Stimulated activated naive B cell treated with anti-CD40 and anti-IgM and Interleukin-4, amounts not matched to agents 10 μg/mL and 1 μg/mL and 100 μg/mL, for 72 hours (primary cell): ENCODE results near the gene OR2S2.
"Not testable (repeated sequence)": the region's sequence is repeated elsewhere in the genome, so short reads cannot be mapped to it uniquely, and the experiment has no call there.

ENCODE experiments used
- ATAC-seq, 2 donors: fragments of 150-1000 bp; cut with Tn5 transposase; replicated peaks; 2 replicates each; pipeline ENCODE4 v1.10.0; 2021; ENCODE audit warnings: moderate library complexity in 1 of 2
- DNase-seq: peaks from one replicate; pipeline ENCODE4 v3.0.0; 2021
- H3K27ac Mint-ChIP-seq: one replicate; pipeline ENCODE4 v1.8.0; 2022; ENCODE audit warnings: mild to moderate bottlenecking, mixed read lengths
- H3K27me3 Mint-ChIP-seq, 2 donors: one replicate each; pipeline ENCODE4 v1.8.0; 2022; ENCODE audit warnings: mixed read lengths in 2 of 2
- H3K36me3 Mint-ChIP-seq, 2 donors: one replicate each; pipeline ENCODE4 v1.8.0; 2022; ENCODE audit warnings: mixed read lengths in 2 of 2, mild to moderate bottlenecking in 1 of 2
- H3K4me1 Mint-ChIP-seq, 2 donors: one replicate each; pipeline ENCODE4 v1.8.0; 2022; ENCODE audit warnings: mixed read lengths in 2 of 2, mild to moderate bottlenecking in 1 of 2
- H3K4me3 Mint-ChIP-seq, 2 donors: one replicate each; pipeline ENCODE4 v1.8.0; 2022; ENCODE audit warnings: mild to moderate bottlenecking in 2 of 2, mixed read lengths in 2 of 2, moderate library complexity in 1 of 2
- H3K9me3 Mint-ChIP-seq, 2 donors: one replicate each; pipeline ENCODE4 v1.8.0; 2022; ENCODE audit warnings: mixed read lengths in 2 of 2, mild to moderate bottlenecking in 1 of 2

The OR2S2 gene

GRCh38 chr9:35948901-35949318 is 9.0 kb downstream of the OR2S2 start:
- Mint-ChIP-seq H3K27ac (no peak overlapping the region), H3K36me3 (no peaks in the 10 kb centered on the region), H3K27me3 (peaks cover 11 to 24% of the 10 kb centered on the region in 2 donors), H3K4me3 (no peak overlapping the region), H3K4me1 (peaks cover 0 to 4% of the 10 kb centered on the region in 2 donors), H3K9me3 (no peaks in the 10 kb centered on the region)
- ATAC-seq: no peak
- DNase-seq: no peak

GRCh38 chr9:35948451-35948850 is 9.5 kb downstream of the OR2S2 start:
- Mint-ChIP-seq H3K36me3 (no peaks in the 10 kb centered on the region), H3K27ac (no peak overlapping the region), H3K4me1 (peaks cover 0 to 4% of the 10 kb centered on the region in 2 donors), H3K9me3 (no peaks in the 10 kb centered on the region), H3K4me3 (no peak overlapping the region), H3K27me3 (peaks cover 14 to 27% of the 10 kb centered on the region in 2 donors)
- ATAC-seq: no peak
- DNase-seq: no peak

- Mint-ChIP-seq H3K4me1 (peaks cover under 1 to 4% of the 10 kb centered on the region in 2 donors), H3K4me3 (peak overlapping the region; percentile 44 to 69), H3K36me3 (no peaks in the 10 kb centered on the region), H3K27me3 (peaks cover 9 to 24% of the 10 kb centered on the region in 2 donors), H3K27ac (no peak overlapping the region), H3K9me3 (no peaks in the 10 kb centered on the region)
- DNase-seq (peak; percentile 27), ATAC-seq (peak; percentile 63 to 64)
These were observed 12.5 kb downstream of the OR2S2 start for GRCh38 chr9:35945341-35946018.

- H3K27me3 Mint-ChIP-seq: peaks cover 9 to 24% of the 10 kb centered on the region in 2 donors
- no peak for ATAC-seq
- peaks cover 2 to 4% of the 10 kb centered on the region in 2 donors for H3K4me1 Mint-ChIP-seq
- H3K36me3 Mint-ChIP-seq: no peaks in the 10 kb centered on the region
- H3K4me3 Mint-ChIP-seq: no peak overlapping the region
- H3K9me3 Mint-ChIP-seq: no peaks in the 10 kb centered on the region
- H3K27ac Mint-ChIP-seq: no peak overlapping the region
- no peak for DNase-seq
These were observed 13.1 kb downstream of the OR2S2 start for GRCh38 chr9:35944841-35945240.

DNA sequence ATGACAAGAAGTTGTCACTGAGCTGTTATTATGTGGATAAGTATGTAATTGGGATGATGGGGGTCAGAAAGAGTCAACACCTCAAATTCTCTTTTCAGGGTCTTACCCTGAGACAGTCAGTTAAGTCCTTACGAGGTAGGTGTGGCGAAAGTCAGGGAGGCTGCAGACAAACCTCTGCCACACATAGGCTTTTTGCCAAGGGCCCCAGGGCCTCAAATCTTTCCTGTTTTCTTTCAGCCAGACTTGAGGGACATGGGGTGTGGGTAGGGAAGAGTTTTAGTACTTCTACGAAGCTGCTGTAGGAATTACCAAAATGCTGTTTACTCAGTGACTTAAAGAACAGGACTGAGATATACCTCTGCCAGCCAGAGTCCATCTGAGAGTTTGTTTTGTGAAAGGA is 13.8 kb downstream of the OR2S2 start:
- DNase-seq (no peak), ATAC-seq (no peak)
- H3K27me3 Mint-ChIP-seq: peaks cover 9 to 24% of the 10 kb centered on the region in 2 donors
- H3K4me1 Mint-ChIP-seq: peaks cover 2 to 4% of the 10 kb centered on the region in 2 donors
- H3K4me3 Mint-ChIP-seq: no peak overlapping the region
- no peaks in the 10 kb centered on the region for H3K9me3 Mint-ChIP-seq
- H3K27ac Mint-ChIP-seq: no peak overlapping the region
- H3K36me3 Mint-ChIP-seq: no peaks in the 10 kb centered on the region

GRCh38 chr9:35942286-35942685 is 15.7 kb downstream of the OR2S2 start:
- H3K4me3 Mint-ChIP-seq: no peak overlapping the region
- H3K9me3 Mint-ChIP-seq: peaks cover 2% of the 10 kb centered on the region in 2 donors
- no peak for DNase-seq
- H3K27me3 Mint-ChIP-seq: peaks cover 11 to 30% of the 10 kb centered on the region in 2 donors
- H3K36me3 Mint-ChIP-seq: no peaks in the 10 kb centered on the region
- H3K4me1 Mint-ChIP-seq: peaks cover 11 to 17% of the 10 kb centered on the region in 2 donors
- no peak overlapping the region for H3K27ac Mint-ChIP-seq
- no peak for ATAC-seq

- Mint-ChIP-seq H3K27me3 (peaks cover 15 to 29% of the 10 kb centered on the region in 2 donors), H3K27ac (no peak overlapping the region), H3K36me3 (no peaks in the 10 kb centered on the region), H3K4me3 (no peak overlapping the region), H3K4me1 (peaks cover 15 to 22% of the 10 kb centered on the region in 2 donors), H3K9me3 (peaks cover 4 to 6% of the 10 kb centered on the region in 2 donors)
- ATAC-seq (no peak), DNase-seq (no peak)
These were observed 17.2 kb downstream of the OR2S2 start for GRCh38 chr9:35940458-35941407.

GRCh38 chr9:35939679-35940250 is 18.2 kb downstream of the OR2S2 start:
- Mint-ChIP-seq H3K4me1 (peaks cover 15 to 18% of the 10 kb centered on the region in 2 donors), H3K9me3 (peaks cover 4 to 6% of the 10 kb centered on the region in 2 donors), H3K27me3 (peaks cover 15 to 20% of the 10 kb centered on the region in 2 donors), H3K36me3 (no peaks in the 10 kb centered on the region), H3K4me3 (no peak overlapping the region), H3K27ac (no peak overlapping the region)
- DNase-seq (no peak), ATAC-seq (no peak)

DNA sequence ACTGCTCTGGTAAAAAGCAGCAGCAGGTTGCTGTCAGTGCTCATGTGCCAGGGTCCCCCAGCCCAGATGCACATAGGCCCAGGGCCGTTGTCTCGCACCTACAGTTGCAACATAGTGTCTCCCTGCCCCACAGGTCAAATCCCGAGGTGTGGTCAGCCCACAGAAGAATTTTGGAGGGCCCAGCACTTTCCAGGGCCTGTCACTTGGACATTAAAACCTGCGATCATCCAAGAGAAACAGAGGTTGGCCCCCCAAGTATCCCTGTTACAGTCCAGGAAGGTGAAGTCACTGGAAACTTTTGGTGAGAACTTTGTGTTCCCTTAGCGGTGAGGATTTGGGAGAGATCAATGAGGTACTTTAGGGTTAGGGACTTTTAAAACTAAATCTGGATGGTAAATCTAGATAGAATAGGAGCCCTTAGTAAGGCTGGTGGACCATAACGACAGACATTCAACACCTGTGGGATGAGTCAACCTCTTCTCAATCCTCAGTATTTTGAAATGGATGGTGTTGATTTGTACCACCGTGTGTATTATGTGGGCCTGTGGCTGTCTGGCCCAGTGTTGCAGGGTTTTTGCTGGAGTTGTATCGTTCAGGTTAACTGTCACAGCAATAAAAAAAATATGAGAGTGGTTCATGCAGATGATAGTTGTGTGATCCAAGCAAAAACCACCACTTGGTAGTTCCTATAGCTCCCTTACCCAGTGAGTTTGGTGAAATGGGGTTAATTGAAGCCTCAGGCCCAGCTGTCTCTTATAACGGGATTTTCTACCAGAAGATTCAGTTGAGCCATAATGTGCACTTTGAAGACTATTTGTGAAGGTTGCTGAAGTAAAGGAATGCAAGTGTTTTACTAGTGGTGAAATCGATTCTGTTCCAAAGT is 19.2 kb downstream of the OR2S2 start:
- ATAC-seq: peak; percentile 73
- Mint-ChIP-seq H3K27ac (no peak overlapping the region), H3K36me3 (no peaks in the 10 kb centered on the region), H3K27me3 (peaks cover 12 to 13% of the 10 kb centered on the region in 2 donors), H3K4me1 (peaks cover 15 to 18% of the 10 kb centered on the region in 2 donors), H3K4me3 (no peak overlapping the region), H3K9me3 (peaks cover 4 to 6% of the 10 kb centered on the region in 2 donors)
- DNase-seq: no peak

GRCh38 chr9:35937227-35937626 is 20.7 kb downstream of the OR2S2 start:
- Mint-ChIP-seq H3K27me3 (peaks cover 6 to 11% of the 10 kb centered on the region in 2 donors), H3K27ac (no peak overlapping the region), H3K9me3 (peaks cover 4 to 6% of the 10 kb centered on the region in 2 donors), H3K36me3 (no peaks in the 10 kb centered on the region), H3K4me1 (peaks cover 17 to 18% of the 10 kb centered on the region in 2 donors), H3K4me3 (no peak overlapping the region)
- ATAC-seq (peak; percentile 85 to 86), DNase-seq (no peak)

GRCh38 chr9:35935755-35936509 is 22.0 kb downstream of the OR2S2 start:
- DNase-seq (no peak), ATAC-seq (no peak)
- Mint-ChIP-seq H3K9me3 (peaks cover 4 to 6% of the 10 kb centered on the region in 2 donors), H3K27me3 (peaks cover 10 to 17% of the 10 kb centered on the region in 2 donors), H3K27ac (no peak overlapping the region), H3K4me3 (no peak overlapping the region), H3K4me1 (peaks cover 17 to 18% of the 10 kb centered on the region in 2 donors), H3K36me3 (no peaks in the 10 kb centered on the region)

DNA sequence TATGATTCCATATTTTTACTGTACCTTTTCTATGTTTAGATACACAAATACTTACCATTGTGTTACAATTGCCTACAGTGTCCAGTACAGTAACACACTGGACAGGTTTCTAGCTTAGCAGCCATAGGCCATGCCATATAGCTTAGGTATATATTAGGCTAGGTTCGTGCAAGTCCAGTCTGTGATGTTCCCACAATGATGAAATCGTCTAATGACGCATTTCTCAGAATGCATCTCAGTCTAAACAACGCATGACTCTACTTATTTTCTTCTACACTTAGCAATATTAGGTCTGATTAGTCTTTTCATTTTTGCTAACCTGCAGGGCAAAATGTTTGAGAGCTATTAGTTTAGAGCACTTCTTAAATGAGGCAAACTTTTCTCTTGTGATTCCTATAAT is 22.7 kb downstream of the OR2S2 start:
- peaks cover 14 to 18% of the 10 kb centered on the region in 2 donors for H3K4me1 Mint-ChIP-seq

DNA sequence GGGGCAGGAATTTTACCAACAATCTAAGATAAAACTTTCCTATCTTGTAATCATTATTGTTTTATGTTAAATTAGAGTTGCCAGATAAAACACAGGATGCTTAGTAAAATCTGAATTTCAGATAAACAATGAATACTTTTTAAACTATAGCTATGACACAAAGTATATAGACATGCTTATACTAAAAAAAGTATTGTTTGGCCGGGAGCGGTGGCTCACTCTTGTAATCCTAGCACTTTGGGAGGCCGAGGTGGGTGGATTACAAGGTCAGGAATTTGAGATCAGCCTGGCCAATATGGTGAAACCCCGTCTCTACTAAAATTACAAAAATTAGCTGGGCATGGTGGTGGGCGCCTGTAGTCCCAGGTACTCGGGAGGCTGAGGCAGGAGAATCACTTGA is 23.9 kb downstream of the OR2S2 start:
- not testable (repeated sequence) for H3K27ac Mint-ChIP-seq, H3K9me3 Mint-ChIP-seq, DNase-seq, H3K36me3 Mint-ChIP-seq, ATAC-seq, H3K4me3 Mint-ChIP-seq
- Mint-ChIP-seq H3K4me1 (peaks cover 14 to 18% of the 10 kb centered on the region in 2 donors), H3K27me3 (peaks cover 12 to 28% of the 10 kb centered on the region in 2 donors)

More for the DNA sequence above, 22.7 kb downstream of the OR2S2 start:
- H3K36me3 Mint-ChIP-seq: no peaks in the 10 kb centered on the region
- DNase-seq (no peak), ATAC-seq (no peak)
- H3K9me3 Mint-ChIP-seq: peaks cover 4 to 6% of the 10 kb centered on the region in 2 donors
- no peak overlapping the region for H3K27ac Mint-ChIP-seq
- peaks cover 12 to 19% of the 10 kb centered on the region in 2 donors for H3K27me3 Mint-ChIP-seq
- no peak overlapping the region for H3K4me3 Mint-ChIP-seq
